GM23248 (cell line): ENCODE data around the gene IAPP. TPM values are rescaled to one million over a fixed set of nuclear protein-coding genes. Genes with fewer than 3 reads are reported as not detected.

Experiments used
- DNase-seq: peaks from one replicate; pipeline ENCODE4 v3.0.0-alpha.2; 2015
- H2AFZ ChIP-seq: fragments of 200-600 bp; sonication (generic); 2 replicates; pipeline ENCODE4 v1.6.1; 2016; ENCODE audit warnings: antibody characterized with exemption
- H3F3A ChIP-seq: fragments of 200-600 bp; sonication (generic); 2 replicates; pipeline ENCODE4 v1.6.1; 2016; ENCODE audit warnings: mild to moderate bottlenecking, antibody characterized with exemption, mixed run types; ENCODE audit not compliant: insufficient read depth
- H3K27ac ChIP-seq: fragments of 200-600 bp; sonication (generic); 2 replicates; pipeline ENCODE4 v1.5.1; 2016; ENCODE audit warnings: mild to moderate bottlenecking
- H3K27me3 ChIP-seq: fragments of 200-600 bp; sonication (generic); replicated peaks from 2 replicates; pipeline ENCODE4 v1.6.1; 2016; ENCODE audit warnings: mild to moderate bottlenecking; ENCODE audit not compliant: insufficient read depth
- H3K36me3 ChIP-seq: fragments of 200-600 bp; sonication (generic); 2 replicates; pipeline ENCODE4 v1.6.1; 2016; ENCODE audit warnings: low read depth, mild to moderate bottlenecking
- H3K4me1 ChIP-seq: fragments of 200-600 bp; sonication (generic); 2 replicates; pipeline ENCODE4 v1.6.1; 2016; ENCODE audit warnings: mild to moderate bottlenecking; ENCODE audit not compliant: insufficient read depth
- H3K4me2 ChIP-seq: fragments of 200-600 bp; sonication (generic); one replicate; pipeline ENCODE4 v1.6.1; 2016; ENCODE audit warnings: mild to moderate bottlenecking; ENCODE audit not compliant: unreplicated experiment
- H3K4me3 ChIP-seq: fragments of 200-600 bp; sonication (generic); 2 replicates; pipeline ENCODE4 v1.5.1; 2016; ENCODE audit warnings: mild to moderate bottlenecking
- H3K79me2 ChIP-seq: fragments of 200-600 bp; sonication (generic); 2 replicates; pipeline ENCODE4 v1.6.1; 2016; ENCODE audit warnings: mild to moderate bottlenecking; ENCODE audit not compliant: insufficient read depth
- H3K9ac ChIP-seq: fragments of 200-600 bp; sonication (generic); 2 replicates; pipeline ENCODE4 v1.6.1; 2016; ENCODE audit warnings: mild to moderate bottlenecking
- H3K9me2 ChIP-seq: fragments of 200-600 bp; sonication (generic); 2 replicates; pipeline ENCODE4 v1.6.1; 2016; ENCODE audit warnings: mixed run types, mild to moderate bottlenecking, moderate library complexity; ENCODE audit not compliant: insufficient read depth
- H3K9me3 ChIP-seq: fragments of 200-600 bp; sonication (generic); one replicate; pipeline ENCODE4 v1.6.1; 2017; ENCODE audit warnings: low read depth
- H4K20me1 ChIP-seq: fragments of 200-600 bp; sonication (generic); 2 replicates; pipeline ENCODE4 v1.6.0; 2016; ENCODE audit not compliant: insufficient read depth
- EZH2 ChIP-seq: fragments of 200-600 bp; sonication (generic); IDR thresholded peaks from 2 replicates; pipeline ENCODE4 v1.6.1; 2018; ENCODE audit warnings: antibody characterized with exemption, mild to moderate bottlenecking; ENCODE audit not compliant: insufficient read depth, poor library complexity, severe bottlenecking
- EZH2phosphoT487 ChIP-seq: fragments of 200-600 bp; sonication (generic); IDR thresholded peaks from 2 replicates; pipeline ENCODE4 v1.6.1; 2018; ENCODE audit warnings: antibody characterized with exemption, moderate library complexity, mild to moderate bottlenecking, low read depth; ENCODE audit not compliant: insufficient read depth
- WGBS, 2 experiments: methylation state at CpG; one replicate each; pipeline ENCODE4 v1.1.6; 2015 to 2017; ENCODE audit warnings: low lambda C conversion rate in 2 of 2, low coverage in 1 of 2; ENCODE audit errors: missing lambda C conversion rate in 2 of 2; 5-methylcytosine and 5-hydroxymethylcytosine counted together
- in situ Hi-C: fragments of 300-500 bp; cut with MboI; formaldehyde crosslinking; loops from 2 replicates; pipeline ENCODE4 v1.15.0; 2020
- polyA plus RNA-seq: library from polyadenylated mRNA; unstranded; fragments of >200 nt; fragmentation: Nextera tagmentation; extraction: Ambion mirVana; gene quantifications from 2 replicates; pipeline ENCODE4 v1.2.1, GENCODE V29; 2016
- total RNA-seq: library from RNA; depleted of rRNA; stranded (reverse); fragments of >200 nt; shearing (Covaris generic); gene quantifications from 2 replicates; pipeline ENCODE4 v1.2.3, GENCODE V29; 2014

Gene IAPP
- total and polyA plus RNA-seq, 2 experiments from 2014 or later: not detected

GRCh38 chr12:21339921-21340320 is 32.8 kb upstream of the IAPP start:
- Histone ChIP-seq H3K4me3 (no peak overlapping the region), H3K27ac (no peak overlapping the region), H2AFZ (no peak overlapping the region), H3K9me2 (no peaks in the 10 kb centered on the region), H3K4me2 (no peak overlapping the region), H3K36me3 (no peaks in the 10 kb centered on the region), H3K4me1 (no peaks in the 10 kb centered on the region), H3K9ac (no peak overlapping the region), H3K79me2 (no peaks in the 10 kb centered on the region), H3F3A (no peaks in the 10 kb centered on the region), H3K9me3 (no peaks in the 10 kb centered on the region), H4K20me1 (no peaks in the 10 kb centered on the region), H3K27me3 (no peaks in the 10 kb centered on the region; the same call in 1 of the 2 replicates)
- DNase-seq: no peak
- WGBS, 2 experiments: 5 to 11% methylated on average over 1 of the region's 1 CpG
- in situ Hi-C loops: no loop called here
- TF ChIP-seq EZH2 (no peak), EZH2phosphoT487 (no peak)

GRCh38 chr12:21340403-21340802 is 32.3 kb upstream of the IAPP start:
- in situ Hi-C loops: no loop called here
- Histone ChIP-seq H3K27ac (no peak overlapping the region), H3K9me2 (no peaks in the 10 kb centered on the region), H3K27me3 (no peaks in the 10 kb centered on the region; the same call in 1 of the 2 replicates), H3K36me3 (no peaks in the 10 kb centered on the region), H3K4me2 (no peak overlapping the region), H3K4me1 (no peaks in the 10 kb centered on the region), H3K9me3 (no peaks in the 10 kb centered on the region), H2AFZ (no peak overlapping the region), H3K79me2 (no peaks in the 10 kb centered on the region), H4K20me1 (no peaks in the 10 kb centered on the region), H3K4me3 (no peak overlapping the region), H3K9ac (no peak overlapping the region), H3F3A (no peaks in the 10 kb centered on the region)
- no peak for DNase-seq
- WGBS, 2 experiments: 26 to 33% methylated on average over 6 of the region's 6 CpGs
- TF ChIP-seq EZH2phosphoT487 (no peak), EZH2 (no peak)

GRCh38 chr12:21341769-21342168 is 30.9 kb upstream of the IAPP start:
- in situ Hi-C loops: no loop called here
- Histone ChIP-seq H3F3A (no peaks in the 10 kb centered on the region), H3K4me2 (no peak overlapping the region), H3K4me1 (no peaks in the 10 kb centered on the region), H3K36me3 (no peaks in the 10 kb centered on the region), H3K9ac (no peak overlapping the region), H3K9me2 (no peaks in the 10 kb centered on the region), H3K27ac (no peak overlapping the region), H3K79me2 (no peaks in the 10 kb centered on the region), H3K27me3 (no peaks in the 10 kb centered on the region; the same call in 1 of the 2 replicates), H4K20me1 (no peaks in the 10 kb centered on the region), H3K9me3 (no peaks in the 10 kb centered on the region), H2AFZ (no peak overlapping the region), H3K4me3 (no peak overlapping the region)
- no peak for DNase-seq
- 13 to 18% methylated on average over 4 of the region's 4 CpGs for WGBS, 2 experiments
- TF ChIP-seq EZH2 (no peak), EZH2phosphoT487 (no peak)

- no peaks in the 10 kb centered on the region for H3F3A ChIP-seq
- no peaks in the 10 kb centered on the region for H3K79me2 ChIP-seq
- H3K4me3 ChIP-seq: no peak overlapping the region
- no peaks in the 10 kb centered on the region for H3K36me3 ChIP-seq
- H3K9me3 ChIP-seq: no peaks in the 10 kb centered on the region
- no peak overlapping the region for H3K27ac ChIP-seq
- H3K4me2 ChIP-seq: no peak overlapping the region
- no peaks in the 10 kb centered on the region for H3K4me1 ChIP-seq
- no peaks in the 10 kb centered on the region; the same call in 1 of the 2 replicates for H3K27me3 ChIP-seq
- H2AFZ ChIP-seq: no peak overlapping the region
- in situ Hi-C loops: no loop called here
- DNase-seq: no peak
- TF ChIP-seq EZH2 (no peak), EZH2phosphoT487 (no peak)
- no peak overlapping the region for H3K9ac ChIP-seq
- H4K20me1 ChIP-seq: no peaks in the 10 kb centered on the region
- H3K9me2 ChIP-seq: no peaks in the 10 kb centered on the region
These were observed 29.1 kb upstream of the IAPP start for GRCh38 chr12:21343636-21344035.
